Measurements from ENCODE around the gene DCAF11. TPM values are rescaled to one million over a fixed set of nuclear protein-coding genes. Genes with fewer than 3 reads are reported as not detected.

DCAF11 gene
- polyA plus RNA-seq, 1 experiment, result 29.7 TPM

- ChIA-PET CTCF (no interaction called here), POLR2A (no interaction called here)
- H3K27ac ChIP-seq (ENCODE audit: low read depth, low read length), result no peak overlapping the region
Observed at GRCh38 chr14:24122898-24123297, 8.3 kb downstream of the DCAF11 start.

GRCh38 chr14:24123424-24124417 is 9.1 kb downstream of the DCAF11 start:
- POLR2A ChIA-PET, result no interaction called here

More at GRCh38 chr14:24122898-24123297, 8.3 kb downstream of the DCAF11 start:
- no peak overlapping the region for H3K4me3 ChIP-seq (ENCODE audit: low read depth, low read length)
- no peaks in the 10 kb centered on the region for H3K27me3 ChIP-seq (ENCODE audit: control insufficient read depth, insufficient read depth, low read length)
- no peak for DNase-seq (ENCODE audit: low read depth, low spot score)
- H3K9me3 ChIP-seq (ENCODE audit: control insufficient read depth, insufficient read depth, low read length), result no peaks in the 10 kb centered on the region
- no peak for TF ChIP-seq CTCF (IDR thresholded peaks at IDR 0.05; ENCODE audit: low read depth, low read length)

GRCh38 chr14:24126939-24127338 is 12.4 kb downstream of the DCAF11 start:
- CTCF ChIA-PET, result interaction anchor here (1.2 kb wide), 1 partner anchor 18 kb away, joined by 5 read pairs; no protein-coding TSS in a partner anchor
- no peak for TF ChIP-seq CTCF (IDR thresholded peaks at IDR 0.05; ENCODE audit: low read depth, low read length)
- no peaks in the 10 kb centered on the region for H3K27me3 ChIP-seq (ENCODE audit: control insufficient read depth, insufficient read depth, low read length)

More at GRCh38 chr14:24123424-24124417, 9.1 kb downstream of the DCAF11 start:
- no peak overlapping the region for H3K27ac ChIP-seq (ENCODE audit: low read depth, low read length)
- no peaks in the 10 kb centered on the region for H3K27me3 ChIP-seq (ENCODE audit: control insufficient read depth, insufficient read depth, low read length)
- DNase-seq (ENCODE audit: low read depth, low spot score), result no peak
- H3K9me3 ChIP-seq (ENCODE audit: control insufficient read depth, insufficient read depth, low read length), result no peaks in the 10 kb centered on the region
- no peak overlapping the region for H3K4me3 ChIP-seq (ENCODE audit: low read depth, low read length)
- CTCF ChIA-PET, result no interaction called here
- TF ChIP-seq CTCF (IDR thresholded peaks at IDR 0.05; ENCODE audit: low read depth, low read length), result no peak

GRCh38 chr14:24127673-24128072 is 13.1 kb downstream of the DCAF11 start:
- POLR2A ChIA-PET, result no interaction called here
- Histone ChIP-seq H3K4me3 (ENCODE audit: low read depth, low read length) (no peak overlapping the region), H3K27ac (ENCODE audit: low read depth, low read length) (no peak overlapping the region), H3K9me3 (ENCODE audit: control insufficient read depth, insufficient read depth, low read length) (no peaks in the 10 kb centered on the region), H3K27me3 (ENCODE audit: control insufficient read depth, insufficient read depth, low read length) (no peaks in the 10 kb centered on the region)
- TF ChIP-seq CTCF (IDR thresholded peaks at IDR 0.05; ENCODE audit: low read depth, low read length), result no peak
- no peak for DNase-seq (ENCODE audit: low read depth, low spot score)
- CTCF ChIA-PET, result interaction anchor here (1.2 kb wide), 1 partner anchor 19 kb away, joined by 5 read pairs; no protein-coding TSS in a partner anchor

More at GRCh38 chr14:24126939-24127338, 12.4 kb downstream of the DCAF11 start:
- DNase-seq (ENCODE audit: low read depth, low spot score), result no peak
- no peaks in the 10 kb centered on the region for H3K9me3 ChIP-seq (ENCODE audit: control insufficient read depth, insufficient read depth, low read length)
- H3K27ac ChIP-seq (ENCODE audit: low read depth, low read length), result no peak overlapping the region
- POLR2A ChIA-PET, result interaction anchor here (0.9 kb wide), 1 partner anchor 34 kb away, joined by 4 read pairs; the partner anchor contains the start of gene IRF9
- H3K4me3 ChIP-seq (ENCODE audit: low read depth, low read length), result no peak overlapping the region
